Prostate gland (tissue), 1 donor: ENCODE measurements around the gene MAGEA6.
"Not testable (repeated sequence)": the region's sequence is repeated elsewhere in the genome, so short reads cannot be mapped to it uniquely, and the experiment has no call there.

ENCODE experiments used
- POLR2A ChIP-seq: fragments of 450-650 bp; IDR thresholded peaks from one replicate; pipeline ENCODE4 v1.6.1; 2016; ENCODE audit warnings: antibody characterized with exemption, mild to moderate bottlenecking
- POLR2AphosphoS5 ChIP-seq: sonication (generic); formaldehyde crosslinking; IDR thresholded peaks from one replicate; pipeline ENCODE4 v1.6.1; 2017; ENCODE audit warnings: antibody characterized with exemption

DNA sequence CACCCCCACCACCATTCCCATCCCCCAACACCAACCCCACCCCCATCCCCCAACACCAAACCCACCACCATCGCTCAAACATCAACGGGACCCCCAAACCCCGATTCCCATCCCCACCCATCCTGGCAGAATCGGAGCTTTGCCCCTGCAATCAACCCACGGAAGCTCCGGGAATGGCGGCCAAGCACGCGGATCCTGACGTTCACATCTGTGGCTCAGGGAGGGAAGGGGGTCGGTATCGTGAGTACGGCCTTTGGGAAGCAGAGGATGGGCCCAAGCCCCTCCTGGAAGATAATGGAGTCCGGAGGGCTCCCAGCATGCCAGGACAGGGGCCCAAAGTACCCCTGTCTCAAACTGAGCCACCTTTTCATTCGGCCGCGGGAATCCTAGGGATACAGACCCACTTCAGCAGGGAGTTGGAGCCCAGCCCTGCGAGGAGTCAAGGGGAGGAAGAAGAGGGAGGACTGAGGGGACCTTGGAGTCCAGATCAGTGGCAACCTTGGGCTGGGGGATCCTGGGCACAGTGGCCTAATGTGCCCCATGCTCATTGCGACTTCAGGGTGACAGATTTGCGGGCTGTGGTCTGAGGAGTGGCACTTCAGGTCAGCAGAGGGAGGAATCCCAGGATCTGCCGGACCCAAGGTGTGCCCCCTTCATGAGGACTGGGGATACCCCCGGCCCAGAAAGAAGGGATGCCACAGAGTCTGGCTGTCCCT is 35.2 kb downstream of the MAGEA6 start:
- not testable (repeated sequence) for TF ChIP-seq POLR2A, POLR2AphosphoS5
